ENCODE results near the gene PIANP.

The PIANP gene

DNA sequence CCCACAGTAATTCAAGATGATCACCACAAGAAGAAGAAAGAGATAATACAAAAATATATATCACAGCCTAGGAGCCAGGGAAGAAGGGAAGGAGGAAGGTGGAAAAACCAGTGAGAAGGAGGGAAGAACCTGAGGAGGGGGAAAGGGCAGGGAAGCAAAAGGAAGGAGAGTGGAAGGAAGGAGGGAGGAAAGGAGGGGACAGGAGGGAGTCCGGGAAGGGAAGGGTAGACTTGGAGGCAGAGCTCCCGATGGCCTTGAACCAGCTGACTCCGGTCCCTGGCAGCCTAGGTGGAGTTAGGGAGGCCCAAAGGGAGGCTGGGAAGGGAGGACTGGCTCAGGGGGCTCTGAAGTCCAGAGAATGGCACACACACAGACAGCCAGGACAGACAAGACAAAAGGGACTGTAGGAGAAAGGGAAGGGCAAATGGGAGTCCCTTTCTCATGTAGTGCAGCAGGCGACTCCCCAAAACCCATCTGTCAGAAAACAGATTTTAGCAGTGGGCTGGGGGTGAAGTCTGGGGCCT lies 6.7 kb downstream of the PIANP start:
- no peaks in the 10 kb centered on the region for H4K20me1 ChIP-seq (ENCODE audit: insufficient read depth, low read length)
- TF ChIP-seq, protein P1, sequence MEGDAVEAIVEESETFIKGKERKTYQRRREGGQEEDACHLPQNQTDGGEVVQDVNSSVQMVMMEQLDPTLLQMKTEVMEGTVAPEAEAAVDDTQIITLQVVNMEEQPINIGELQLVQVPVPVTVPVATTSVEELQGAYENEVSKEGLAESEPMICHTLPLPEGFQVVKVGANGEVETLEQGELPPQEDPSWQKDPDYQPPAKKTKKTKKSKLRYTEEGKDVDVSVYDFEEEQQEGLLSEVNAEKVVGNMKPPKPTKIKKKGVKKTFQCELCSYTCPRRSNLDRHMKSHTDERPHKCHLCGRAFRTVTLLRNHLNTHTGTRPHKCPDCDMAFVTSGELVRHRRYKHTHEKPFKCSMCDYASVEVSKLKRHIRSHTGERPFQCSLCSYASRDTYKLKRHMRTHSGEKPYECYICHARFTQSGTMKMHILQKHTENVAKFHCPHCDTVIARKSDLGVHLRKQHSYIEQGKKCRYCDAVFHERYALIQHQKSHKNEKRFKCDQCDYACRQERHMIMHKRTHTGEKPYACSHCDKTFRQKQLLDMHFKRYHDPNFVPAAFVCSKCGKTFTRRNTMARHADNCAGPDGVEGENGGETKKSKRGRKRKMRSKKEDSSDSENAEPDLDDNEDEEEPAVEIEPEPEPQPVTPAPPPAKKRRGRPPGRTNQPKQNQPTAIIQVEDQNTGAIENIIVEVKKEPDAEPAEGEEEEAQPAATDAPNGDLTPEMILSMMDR (IDR thresholded peaks at IDR 0.05; ENCODE audit: borderline replicate concordance, extremely low read depth, low read length, poor library complexity, severe bottlenecking): no peak
- no peak for TF ChIP-seq EZH2 (IDR thresholded peaks at IDR 0.05; ENCODE audit: borderline replicate concordance, low read depth, low read length, severe bottlenecking)
- no peak overlapping the region for H3K4me3 ChIP-seq (ENCODE audit: low read depth in 1 of 2, low read length in 2 of 2)
- H3K27ac ChIP-seq (ENCODE audit: low read length): no peak overlapping the region
- no peak for DNase-seq
- no peaks in the 10 kb centered on the region for H3K36me3 ChIP-seq (ENCODE audit: insufficient read depth, low read length)
- ATAC-seq (ENCODE audit: insufficient read depth, low read depth): no peak
- H3K9me3 ChIP-seq (ENCODE audit: insufficient read depth, low read length, severe bottlenecking): no peaks in the 10 kb centered on the region
- H2AFZ ChIP-seq (ENCODE audit: low read depth, low read length): no peak overlapping the region
- no peaks in the 10 kb centered on the region for H3K27me3 ChIP-seq (ENCODE audit: insufficient read depth, low read length, poor library complexity)
- peaks cover 14% of the 10 kb centered on the region for H3K79me2 ChIP-seq (ENCODE audit: insufficient read depth, low read length)
- H3K4me2 ChIP-seq (ENCODE audit: insufficient read depth, low read length): no peak overlapping the region
- no peak overlapping the region for H3K9ac ChIP-seq (ENCODE audit: low read depth, low read length)
- H3K4me1 ChIP-seq (ENCODE audit: insufficient read depth, low read length): peaks cover 14% of the 10 kb centered on the region

DNA sequence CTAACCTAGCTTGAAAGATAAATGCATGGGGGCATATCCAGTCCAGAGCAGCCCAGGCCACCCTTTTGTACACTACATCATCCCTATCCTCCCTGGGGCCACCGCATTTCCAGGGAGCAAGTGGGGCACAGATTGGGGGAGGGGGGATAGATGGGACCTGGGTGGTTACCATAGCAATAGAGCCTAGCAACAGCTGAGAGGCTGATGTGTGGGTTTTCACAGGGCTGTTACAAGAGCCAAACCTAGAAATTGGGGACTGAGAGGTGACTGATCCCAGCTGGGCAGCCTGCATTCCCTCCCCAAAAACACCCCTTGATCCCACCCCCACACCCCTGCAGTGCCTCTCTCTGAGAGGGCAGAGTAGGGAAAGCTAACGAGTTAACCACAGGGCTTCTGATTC lies 7.7 kb downstream of the PIANP start:
- DNase-seq: no peak
- Histone ChIP-seq H3K27ac (ENCODE audit: low read length) (no peak overlapping the region), H3K9ac (ENCODE audit: low read depth, low read length) (no peak overlapping the region), H3K27me3 (ENCODE audit: insufficient read depth, low read length, poor library complexity) (no peaks in the 10 kb centered on the region), H2AFZ (ENCODE audit: low read depth, low read length) (no peak overlapping the region), H3K4me2 (ENCODE audit: insufficient read depth, low read length) (no peak overlapping the region), H3K4me1 (ENCODE audit: insufficient read depth, low read length) (peaks cover 22% of the 10 kb centered on the region), H3K9me3 (ENCODE audit: insufficient read depth, low read length, severe bottlenecking) (no peaks in the 10 kb centered on the region), H3K36me3 (ENCODE audit: insufficient read depth, low read length) (no peaks in the 10 kb centered on the region), H3K79me2 (ENCODE audit: insufficient read depth, low read length) (peaks cover 24% of the 10 kb centered on the region), H3K4me3 (ENCODE audit: low read depth in 1 of 2, low read length in 2 of 2) (no peak overlapping the region), H4K20me1 (ENCODE audit: insufficient read depth, low read length) (no peaks in the 10 kb centered on the region)
- TF ChIP-seq, protein P1 (IDR thresholded peaks at IDR 0.05; ENCODE audit: borderline replicate concordance, extremely low read depth, low read length, poor library complexity, severe bottlenecking): no peak
- TF ChIP-seq EZH2 (IDR thresholded peaks at IDR 0.05; ENCODE audit: borderline replicate concordance, low read depth, low read length, severe bottlenecking): no peak
- no peak for ATAC-seq (ENCODE audit: insufficient read depth, low read depth)

- Histone ChIP-seq H3K4me2 (ENCODE audit: insufficient read depth, low read length) (no peak overlapping the region; the same call in 1 of the 2 replicates), H3K9ac (ENCODE audit: low read depth, low read length) (no peak overlapping the region), H3K79me2 (ENCODE audit: insufficient read depth, low read length) (peaks cover 38% of the 10 kb centered on the region), H4K20me1 (ENCODE audit: insufficient read depth, low read length) (peaks cover 3% of the 10 kb centered on the region; the same call in 1 of the 2 replicates), H3K4me1 (ENCODE audit: insufficient read depth, low read length) (peaks cover 36% of the 10 kb centered on the region), H3K9me3 (ENCODE audit: insufficient read depth, low read length, severe bottlenecking) (no peaks in the 10 kb centered on the region), H3K4me3 (ENCODE audit: low read depth in 1 of 2, low read length in 2 of 2) (no peak overlapping the region), H3K36me3 (ENCODE audit: insufficient read depth, low read length) (peaks cover 8% of the 10 kb centered on the region), H2AFZ (ENCODE audit: low read depth, low read length) (no peak overlapping the region), H3K27ac (ENCODE audit: low read length) (no peak overlapping the region), H3K27me3 (ENCODE audit: insufficient read depth, low read length, poor library complexity) (no peaks in the 10 kb centered on the region)
- TF ChIP-seq EZH2 (IDR thresholded peaks at IDR 0.05; ENCODE audit: borderline replicate concordance, low read depth, low read length, severe bottlenecking): no peak
- TF ChIP-seq, protein P1 (IDR thresholded peaks at IDR 0.05; ENCODE audit: borderline replicate concordance, extremely low read depth, low read length, poor library complexity, severe bottlenecking): no peak
- DNase-seq (no peak), ATAC-seq (ENCODE audit: insufficient read depth, low read depth) (no peak)
Observed at GRCh38 chr12:6691473-6691872, 9.1 kb downstream of the PIANP start.
